GM10248 (cell line): ENCODE data around the gene CEP83.

Experiments used
- CTCF ChIA-PET: fragments of 300-600 bp; sonication (Branson Sonifier 250); formaldehyde crosslinking; extraction: SDS; loops from one replicate; lab custom pipeline; 2021; ENCODE audit warnings: antibody characterized with exemption; lab: Yijun Ruan, JAX
- POLR2A ChIA-PET: fragments of 350-650 bp; sonication (Branson Sonifier 250); formaldehyde crosslinking; extraction: SDS; loops from one replicate; lab custom pipeline; 2020; ENCODE audit warnings: antibody characterized with exemption; lab: Yijun Ruan, JAX
- DNase-seq: peaks from one replicate; pipeline ENCODE4 v3.0.0; 2012; ENCODE audit errors: extremely low spot score
- TF ChIP-seq, protein P1 (sequence below): IDR thresholded peaks from 2 replicates; pipeline ENCODE4 v1.5.1; 2012; ENCODE audit warnings: mild to moderate bottlenecking, low read depth; ENCODE audit errors: extremely low read depth, missing control alignments, control extremely low read depth

CEP83 gene

GRCh38 chr12:94435511-94435927 is 24.1 kb downstream of the CEP83 start:
- ChIA-PET CTCF (interaction anchor here (0.9 to 4.2 kb wide), 7 partner anchors 16 to 409 kb away, joined by 3 to 14 read pairs (median 3); no protein-coding TSS in a partner anchor), POLR2A (no interaction called here)
- DNase-seq = no peak
- TF ChIP-seq, protein P1, sequence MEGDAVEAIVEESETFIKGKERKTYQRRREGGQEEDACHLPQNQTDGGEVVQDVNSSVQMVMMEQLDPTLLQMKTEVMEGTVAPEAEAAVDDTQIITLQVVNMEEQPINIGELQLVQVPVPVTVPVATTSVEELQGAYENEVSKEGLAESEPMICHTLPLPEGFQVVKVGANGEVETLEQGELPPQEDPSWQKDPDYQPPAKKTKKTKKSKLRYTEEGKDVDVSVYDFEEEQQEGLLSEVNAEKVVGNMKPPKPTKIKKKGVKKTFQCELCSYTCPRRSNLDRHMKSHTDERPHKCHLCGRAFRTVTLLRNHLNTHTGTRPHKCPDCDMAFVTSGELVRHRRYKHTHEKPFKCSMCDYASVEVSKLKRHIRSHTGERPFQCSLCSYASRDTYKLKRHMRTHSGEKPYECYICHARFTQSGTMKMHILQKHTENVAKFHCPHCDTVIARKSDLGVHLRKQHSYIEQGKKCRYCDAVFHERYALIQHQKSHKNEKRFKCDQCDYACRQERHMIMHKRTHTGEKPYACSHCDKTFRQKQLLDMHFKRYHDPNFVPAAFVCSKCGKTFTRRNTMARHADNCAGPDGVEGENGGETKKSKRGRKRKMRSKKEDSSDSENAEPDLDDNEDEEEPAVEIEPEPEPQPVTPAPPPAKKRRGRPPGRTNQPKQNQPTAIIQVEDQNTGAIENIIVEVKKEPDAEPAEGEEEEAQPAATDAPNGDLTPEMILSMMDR = no peak

GRCh38 chr12:94434171-94434570 is 25.5 kb downstream of the CEP83 start:
- CTCF ChIA-PET = interaction anchor here (1.0 to 4.2 kb wide), 8 partner anchors 9 to 410 kb away, joined by 3 to 14 read pairs (median 3); no protein-coding TSS in a partner anchor
- no peak for DNase-seq
- TF ChIP-seq, protein P1 = no peak
- POLR2A ChIA-PET = no interaction called here

GRCh38 chr12:94433744-94434143 is 25.9 kb downstream of the CEP83 start:
- CTCF ChIA-PET = interaction anchor here (1.0 to 4.2 kb wide), 9 partner anchors 8 to 411 kb away, joined by 3 to 14 read pairs (median 3); no protein-coding TSS in a partner anchor

GRCh38 chr12:94430304-94430703 is 29.4 kb downstream of the CEP83 start:
- ChIA-PET POLR2A (no interaction called here), CTCF (interaction anchor here (1.3 to 1.5 kb wide), 2 partner anchors 13 to 279 kb away, joined by 3 to 5 read pairs; no protein-coding TSS in a partner anchor)
- no peak for DNase-seq
- TF ChIP-seq, protein P1 = no peak

More at GRCh38 chr12:94433744-94434143, 25.9 kb downstream of the CEP83 start:
- POLR2A ChIA-PET = no interaction called here
- no peak for DNase-seq
- TF ChIP-seq, protein P1 = no peak

DNA sequence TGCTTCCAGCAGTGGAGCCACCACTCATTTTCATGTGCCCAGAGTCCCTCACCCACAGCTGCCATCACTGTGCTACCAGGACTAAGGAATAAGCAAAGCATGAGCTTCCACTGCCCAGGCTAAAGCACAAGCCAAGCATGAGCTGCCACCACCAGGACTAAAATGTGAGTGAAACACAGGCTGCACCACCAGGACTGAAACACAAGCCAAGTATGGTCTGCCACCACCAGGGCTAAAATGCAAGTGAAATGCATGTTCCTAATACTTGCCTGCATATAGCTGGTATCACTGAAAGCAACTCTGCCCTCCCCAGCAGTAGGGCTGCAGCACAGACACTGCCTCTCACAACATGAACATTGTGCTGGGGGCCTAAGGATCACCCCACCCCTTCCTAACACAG is 30.0 kb downstream of the CEP83 start:
- no peak for DNase-seq
- ChIA-PET POLR2A (no interaction called here), CTCF (interaction anchor here (1.1 to 1.5 kb wide), 3 partner anchors 11 to 278 kb away, joined by 3 to 5 read pairs (median 4); no protein-coding TSS in a partner anchor)
- TF ChIP-seq, protein P1 = no peak

GRCh38 chr12:94429191-94429590 is 30.5 kb downstream of the CEP83 start:
- TF ChIP-seq, protein P1 = no peak
- POLR2A ChIA-PET = no interaction called here
- CTCF ChIA-PET = interaction anchor here (1.1 to 1.5 kb wide), 2 partner anchors 11 to 278 kb away, joined by 4 to 5 read pairs; no protein-coding TSS in a partner anchor
- no peak for DNase-seq
